HepG2 (cell line): Measurements from ENCODE around the gene TPGS1. TPM values are rescaled to one million over a fixed set of nuclear protein-coding genes. Genes with fewer than 3 reads are reported as not detected.

Experiments used
- BCLAF1 ChIP-seq: fragments of 450-650 bp; IDR thresholded peaks from 2 replicates; pipeline ENCODE4 v1.6.1; 2017; ENCODE audit warnings: mild to moderate bottlenecking
- DDIT3 ChIP-seq: sonication (generic); formaldehyde crosslinking; IDR thresholded peaks from 2 replicates; pipeline ENCODE4 v1.4.0; 2020; ENCODE audit warnings: mild to moderate bottlenecking, missing genetic modification reagents
- ELK4 ChIP-seq: sonication (generic); formaldehyde crosslinking; IDR thresholded peaks from 2 replicates; pipeline ENCODE4 v1.9.0; 2021; ENCODE audit warnings: missing genetic modification reagents, borderline replicate concordance
- GRHL1 ChIP-seq: sonication (generic); formaldehyde crosslinking; conservative IDR thresholded peaks from 2 replicates; pipeline ENCODE4 v1.8.0; 2022; ENCODE audit warnings: missing genetic modification reagents
- HCFC1 ChIP-seq: fragments of 150-350 bp; IDR thresholded peaks from 2 replicates; pipeline ENCODE4 v1.6.1; 2014; ENCODE audit warnings: low read depth, low read length
- HNRNPH1 ChIP-seq: fragments of 200-400 bp; formaldehyde crosslinking; optimal IDR thresholded peaks from 2 replicates; pipeline ENCODE3; 2017; ENCODE audit warnings: mild to moderate bottlenecking, low read depth, low read length
- NRL ChIP-seq: sonication (generic); formaldehyde crosslinking; IDR thresholded peaks from 2 replicates; pipeline ENCODE4 v1.5.0; 2020; ENCODE audit warnings: missing genetic modification reagents, mild to moderate bottlenecking, moderate library complexity, borderline replicate concordance
- PAXIP1 ChIP-seq: sonication (generic); formaldehyde crosslinking; conservative IDR thresholded peaks from 2 replicates; pipeline ENCODE4 v1.4.0; 2020; ENCODE audit warnings: mild to moderate bottlenecking, missing genetic modification reagents, moderate library complexity
- PCBP1 ChIP-seq: fragments of 200-400 bp; formaldehyde crosslinking; IDR thresholded peaks from 2 replicates; pipeline ENCODE4 v1.6.1; 2017; ENCODE audit warnings: mild to moderate bottlenecking, low read depth, low read length, borderline replicate concordance
- RFX1 ChIP-seq: fragments of 450-650 bp; IDR thresholded peaks from 2 replicates; pipeline ENCODE4 v1.6.1; 2017
- RORA ChIP-seq: sonication (generic); formaldehyde crosslinking; IDR thresholded peaks from 2 replicates; pipeline ENCODE4 v1.5.0; 2020; ENCODE audit warnings: mild to moderate bottlenecking, missing genetic modification reagents, moderate library complexity
- STAT5B ChIP-seq: sonication (generic); formaldehyde crosslinking; IDR thresholded peaks from 2 replicates; pipeline ENCODE4 v1.4.0; 2020; ENCODE audit warnings: missing genetic modification reagents
- ZNF121 ChIP-seq: sonication (generic); formaldehyde crosslinking; IDR thresholded peaks from 2 replicates; pipeline ENCODE4 v1.5.0; 2020; ENCODE audit warnings: mild to moderate bottlenecking, missing genetic modification reagents
- ZNF17 ChIP-seq: sonication (generic); formaldehyde crosslinking; IDR thresholded peaks from 2 replicates; pipeline ENCODE4 v1.5.0; 2020; ENCODE audit warnings: mild to moderate bottlenecking, missing genetic modification reagents
- ZNF614 ChIP-seq: IDR thresholded peaks from 2 replicates; pipeline ENCODE4 v1.6.1; 2018; ENCODE audit warnings: missing biosample characterization, missing genetic modification reagents, inconsistent platforms, borderline replicate concordance
- ZNF619 ChIP-seq: sonication (generic); formaldehyde crosslinking; IDR thresholded peaks from 2 replicates; pipeline ENCODE4 v1.4.0; 2020; ENCODE audit warnings: mild to moderate bottlenecking, missing genetic modification reagents
- ZSCAN12 ChIP-seq: sonication (generic); formaldehyde crosslinking; IDR thresholded peaks from 2 replicates; pipeline ENCODE4 v1.9.0; 2021; ENCODE audit warnings: mild to moderate bottlenecking, missing genetic modification reagents
- polyA plus RNA-seq, 8 experiments: library from polyadenylated mRNA; depleted of rRNA in 3 of 8; stranded (reverse) in 7 of 8; unstranded in 1 of 8; fragments of >200 nt; fragmentation: Illumina TruSeq in 4 of 8; extraction: Trizol in 4 of 8; gene quantifications; 2 replicates each; pipeline versions ENCODE4 v1.2.1 to v1.2.3, GENCODE V29; 2011 to 2016; ENCODE audit warnings: low read depth in 4 of 8, missing spikeins in 1 of 8, mixed read lengths in 1 of 8; ENCODE audit not compliant: insufficient read depth in 1 of 8
- total RNA-seq, 5 experiments: library from RNA; depleted of rRNA; stranded (reverse); fragments of >200 nt; fragmentation: Illumina TruSeq; extraction: Trizol; gene quantifications; 2 replicates each; pipeline ENCODE4 v1.2.3, GENCODE V29; 2016; ENCODE audit warnings: low read depth in 1 of 5

Gene TPGS1
- total and polyA plus RNA-seq, 2 of the 13 experiments (the other 11 are each of a cell fraction or from before 2014, with no cell fraction given), result 1.1 to 6.2 TPM

- TF ChIP-seq ZNF121 (CRISPR knock-in tag) (0 out of 2 replicates have a peak, but pooled peaks have one; percentile 21), ZSCAN12 (CRISPR knock-in tag) (no peak), HCFC1 (peak; percentile 95), ZNF619 (CRISPR knock-in tag) (no peak; the same call in 1 of the 2 replicates), RORA (CRISPR knock-in tag) (no peak), BCLAF1 (no peak), ELK4 (CRISPR knock-in tag) (peak; percentile 48; the same call in 1 of the 2 replicates), RFX1 (no peak), PCBP1 (no peak), GRHL1 (CRISPR knock-in tag) (no peak), STAT5B (CRISPR knock-in tag) (no peak), ZNF17 (no peak), ZNF614 (CRISPR knock-in tag) (no peak), NRL (CRISPR knock-in tag) (no peak), DDIT3 (CRISPR knock-in tag) (no peak), HNRNPH1 (no peak), PAXIP1 (CRISPR knock-in tag) (peak; percentile 54; the same call in 1 of the 2 replicates)
These were observed 18.5 kb upstream of the TPGS1 start (continued) for GRCh38 chr19:488505-489417.
